ENCODE measurements around the gene CA12.

Gene CA12

GRCh38 chr15:63374686-63375520 lies 6.7 kb downstream of the CA12 start:
- DNase-seq, result no peak

DNA sequence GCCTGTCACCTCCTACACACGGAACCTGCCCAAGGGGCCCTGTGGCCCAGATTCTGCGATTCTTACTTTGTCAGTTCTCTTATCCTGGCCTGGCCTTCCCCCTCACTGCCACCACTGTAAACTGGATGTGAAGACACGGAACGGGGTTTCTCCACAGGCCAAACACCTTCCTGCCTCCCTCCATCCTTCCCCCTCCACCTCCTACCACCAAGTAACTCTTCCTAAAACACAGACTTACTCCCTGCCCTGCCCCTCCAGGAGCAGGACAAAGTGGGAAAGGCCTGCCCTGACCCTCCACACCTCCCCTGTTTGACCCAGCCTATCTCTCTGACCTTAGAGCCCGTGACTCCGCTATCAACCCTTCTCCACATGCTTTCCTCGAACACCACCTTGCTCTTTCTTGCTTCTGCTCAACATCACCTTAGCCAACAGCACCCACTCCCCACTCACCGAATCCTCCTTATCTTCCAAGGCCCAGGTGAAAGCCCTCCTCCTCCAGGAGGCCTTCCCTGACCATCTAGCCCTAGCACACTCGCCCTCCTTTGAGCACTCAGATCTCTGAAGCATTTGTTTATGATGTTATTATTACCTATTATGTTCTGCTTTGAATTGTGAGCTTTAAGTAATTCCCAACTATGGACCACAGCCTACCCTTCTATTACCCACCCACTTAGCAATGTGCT lies 7.6 kb downstream of the CA12 start:
- DNase-seq, result no peak

- no peak for DNase-seq
Measured at GRCh38 chr15:63373330-63373729, 8.3 kb downstream of the CA12 start.

DNA sequence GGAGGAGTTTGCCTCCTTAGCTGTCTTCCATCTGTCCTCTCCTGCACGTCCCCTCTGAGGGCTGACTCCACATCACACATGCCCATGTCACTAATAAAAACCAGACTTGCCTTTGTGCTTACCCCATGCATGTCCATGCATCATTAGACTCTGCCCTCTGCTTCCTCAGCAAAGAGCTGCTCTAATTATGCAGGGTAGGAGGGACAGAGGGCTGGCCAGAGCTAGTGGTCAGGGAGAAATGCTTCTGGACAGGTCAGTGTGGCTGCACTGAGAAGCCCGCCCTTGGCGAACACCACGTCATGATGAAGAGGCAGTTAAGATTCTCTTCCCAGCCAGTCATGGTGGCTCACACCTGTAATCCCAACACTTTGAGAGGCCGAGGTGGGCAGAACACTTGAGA lies 8.9 kb downstream of the CA12 start:
- DNase-seq, result no peak

DNA sequence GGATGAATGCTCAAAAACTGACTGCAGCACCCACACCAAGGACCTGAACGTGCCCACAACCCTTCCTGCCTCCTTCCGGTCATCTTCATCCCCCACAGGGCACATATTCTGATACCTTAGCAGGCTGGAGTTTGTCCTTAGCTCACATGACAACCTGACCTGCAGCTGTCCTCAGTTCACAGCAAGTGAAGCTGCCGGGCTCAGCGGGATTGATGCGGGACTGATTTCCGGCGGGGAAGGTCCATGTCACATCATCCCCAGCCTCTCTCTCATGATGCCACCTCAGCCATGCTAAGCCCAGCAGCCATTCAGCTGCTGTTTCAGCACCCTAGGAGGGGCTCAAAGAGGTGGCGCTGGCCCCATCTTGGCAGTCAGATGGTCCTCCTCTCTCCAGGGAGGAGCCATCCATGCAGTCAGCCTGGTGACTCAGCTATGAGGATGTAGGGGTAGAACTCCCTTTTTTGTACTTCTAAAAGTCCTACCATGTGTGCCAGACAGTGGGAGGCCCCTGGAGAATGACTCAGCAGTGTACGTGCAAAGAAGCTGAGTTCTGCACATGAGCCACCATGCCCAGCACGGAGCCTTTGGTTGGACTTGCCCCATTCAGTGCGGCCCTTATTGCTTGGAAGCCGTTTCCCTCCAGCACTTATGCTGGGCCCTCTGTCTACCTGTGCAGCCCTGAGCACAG lies 9.5 kb downstream of the CA12 start:
- no peak for DNase-seq

DNA sequence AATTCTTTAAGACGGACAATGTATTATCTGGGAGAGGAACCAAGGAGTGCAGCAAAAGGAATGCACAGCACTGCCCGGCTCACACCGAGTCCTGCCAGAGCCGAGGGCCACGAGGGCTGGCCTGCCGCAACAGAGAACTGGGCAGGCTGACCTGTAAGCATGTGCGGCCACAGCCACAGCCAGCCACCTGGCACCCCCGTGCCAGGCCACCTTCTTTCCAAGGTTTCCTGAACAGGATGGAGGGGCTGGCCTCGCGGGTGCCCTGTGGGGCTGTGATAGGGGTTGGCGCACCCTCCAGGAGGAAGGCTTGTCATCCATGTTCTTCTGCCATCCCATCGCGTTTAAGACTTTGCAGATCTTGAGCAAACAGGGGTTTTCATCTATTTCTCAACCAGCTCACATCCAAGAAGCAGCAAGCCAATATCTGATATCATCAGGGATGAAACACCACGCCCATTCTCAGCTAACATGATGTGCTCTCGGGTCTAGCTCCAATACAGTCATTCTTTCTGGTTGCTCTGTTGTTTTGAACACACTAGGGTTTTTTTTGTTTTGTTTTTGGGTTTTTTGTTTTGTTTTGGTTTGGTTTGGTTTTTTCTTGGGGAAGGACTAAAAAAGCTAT lies 10.2 kb downstream of the CA12 start:
- DNase-seq, result no peak

GRCh38 chr15:63370764-63371163 lies 10.9 kb downstream of the CA12 start:
- DNase-seq, result no peak

GRCh38 chr15:63369781-63370180 lies 11.9 kb downstream of the CA12 start:
- DNase-seq, result no peak

GRCh38 chr15:63369296-63369695 lies 12.3 kb downstream of the CA12 start:
- no peak for DNase-seq

DNA sequence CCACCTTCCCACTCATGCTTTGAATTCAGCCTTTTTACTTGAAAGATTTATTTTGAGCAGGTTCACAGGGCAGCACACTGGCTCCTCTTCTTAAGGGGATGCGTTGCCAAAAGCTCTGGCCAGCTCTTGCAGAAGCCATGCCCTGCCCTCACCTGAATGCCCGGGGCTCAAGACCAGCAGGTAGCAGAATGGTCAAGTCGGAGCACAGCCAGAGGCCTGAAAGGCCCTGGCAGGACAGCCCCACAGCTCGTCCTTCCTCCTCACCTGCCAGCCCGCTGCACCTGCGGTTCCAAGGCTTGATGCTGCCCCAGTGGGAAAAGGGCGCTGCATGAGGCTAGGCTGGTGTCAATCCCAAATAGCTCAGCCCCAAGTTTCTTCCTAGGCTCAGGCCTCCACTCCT lies 13.1 kb downstream of the CA12 start:
- no peak for DNase-seq

- no peak for DNase-seq
Measured at GRCh38 chr15:63367900-63368299, 13.7 kb downstream of the CA12 start.

GRCh38 chr15:63367390-63367789 lies 14.3 kb downstream of the CA12 start:
- DNase-seq, result no peak

DNA sequence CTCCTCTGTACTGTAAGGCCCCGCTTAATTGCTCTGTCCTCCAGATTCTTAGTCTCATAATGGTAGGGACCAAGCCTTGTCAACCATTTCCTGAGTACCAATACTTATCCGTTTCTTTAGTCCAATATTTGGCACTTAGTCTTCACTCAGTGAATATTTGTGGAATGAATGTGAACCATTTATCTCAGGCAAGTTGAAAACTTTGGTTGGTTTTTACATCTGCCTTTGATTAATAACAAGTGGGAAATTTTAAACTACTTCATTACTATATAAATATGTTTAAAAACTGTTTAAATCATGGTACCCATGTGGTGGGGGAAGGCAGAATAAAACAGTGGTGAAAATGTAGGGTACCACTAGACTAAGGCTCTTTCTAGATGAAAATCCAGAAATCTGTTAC lies 15.2 kb downstream of the CA12 start:
- DNase-seq, result no peak

- no peak for DNase-seq
Measured at GRCh38 chr15:63365273-63365680, 16.4 kb downstream of the CA12 start.

GRCh38 chr15:63364399-63365272 lies 17.0 kb downstream of the CA12 start:
- no peak for DNase-seq

GRCh38 chr15:63363292-63363691 lies 18.4 kb downstream of the CA12 start:
- no peak for DNase-seq

DNA sequence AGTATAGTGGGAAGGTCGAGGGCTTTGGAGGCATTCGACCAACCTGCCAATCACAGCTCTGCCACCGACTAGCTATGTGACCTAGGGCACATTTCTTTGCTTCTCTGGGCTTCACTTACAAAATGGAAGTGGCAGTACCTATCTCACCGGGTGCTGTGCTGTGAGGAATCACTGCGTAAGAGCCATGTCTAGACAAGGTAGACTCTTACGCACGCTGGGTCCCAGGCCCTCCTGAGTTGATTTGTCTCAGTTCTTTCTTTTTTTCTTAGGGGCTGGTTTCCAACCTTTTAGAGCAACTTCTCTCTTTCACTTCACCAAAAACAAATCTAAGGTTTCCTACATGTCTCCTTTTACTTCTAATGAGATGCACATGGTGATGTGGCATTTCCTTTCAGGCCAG lies 18.8 kb downstream of the CA12 start:
- DNase-seq, result no peak

GRCh38 chr15:63362196-63362595 lies 19.4 kb downstream of the CA12 start:
- DNase-seq, result no peak

DNA sequence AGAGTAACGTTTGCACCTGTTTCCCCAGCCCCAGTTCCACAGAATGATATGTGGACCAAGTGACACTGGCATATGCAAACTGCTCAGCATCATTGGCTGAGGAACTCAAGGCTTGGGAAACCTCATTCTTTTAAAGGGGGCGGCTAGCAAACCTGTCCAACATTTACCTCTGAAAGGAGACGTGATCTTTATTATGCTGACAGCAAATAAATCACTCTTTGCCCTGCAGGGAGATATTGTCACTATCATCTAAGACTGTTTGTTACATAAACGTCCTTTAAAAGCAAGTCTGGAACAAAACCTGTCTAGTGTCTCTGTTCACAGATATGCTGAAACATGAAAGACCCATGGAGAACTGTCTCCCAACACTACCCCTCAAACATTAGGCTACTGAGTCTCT lies 21.5 kb downstream of the CA12 start:
- no peak for DNase-seq

GRCh38 chr15:63358241-63359029 lies 23.2 kb downstream of the CA12 start:
- DNase-seq, result no peak

- no peak for DNase-seq
Measured at GRCh38 chr15:63357731-63358130, 23.9 kb downstream of the CA12 start.

DNA sequence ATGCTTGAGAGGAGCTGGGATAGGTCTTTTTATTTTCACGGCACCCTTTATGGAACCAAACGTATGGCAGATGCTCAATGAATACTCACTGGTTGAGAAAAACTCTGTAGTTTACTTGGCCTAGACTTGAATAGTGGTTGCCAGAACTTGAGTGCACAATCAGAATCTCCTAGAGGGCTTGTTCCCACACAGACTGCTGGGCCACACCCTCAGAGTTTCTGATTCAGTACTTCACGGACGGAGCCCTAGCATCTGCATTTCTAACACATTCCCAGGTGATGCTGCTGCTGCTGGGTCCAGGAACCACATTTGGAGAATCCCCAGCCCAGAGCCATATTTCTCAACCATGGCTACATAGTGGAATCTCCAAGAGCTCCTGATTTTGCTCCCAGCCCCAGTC lies 24.6 kb downstream of the CA12 start:
- no peak for DNase-seq
